Superior temporal gyrus (tissue), 1 donor: ENCODE data around the gene EML6.

ENCODE experiments used
- DNase-seq: peaks from one replicate; pipeline ENCODE4 v3.0.0-alpha.2; 2016; ENCODE audit errors: extremely low spot score

The EML6 gene

DNA sequence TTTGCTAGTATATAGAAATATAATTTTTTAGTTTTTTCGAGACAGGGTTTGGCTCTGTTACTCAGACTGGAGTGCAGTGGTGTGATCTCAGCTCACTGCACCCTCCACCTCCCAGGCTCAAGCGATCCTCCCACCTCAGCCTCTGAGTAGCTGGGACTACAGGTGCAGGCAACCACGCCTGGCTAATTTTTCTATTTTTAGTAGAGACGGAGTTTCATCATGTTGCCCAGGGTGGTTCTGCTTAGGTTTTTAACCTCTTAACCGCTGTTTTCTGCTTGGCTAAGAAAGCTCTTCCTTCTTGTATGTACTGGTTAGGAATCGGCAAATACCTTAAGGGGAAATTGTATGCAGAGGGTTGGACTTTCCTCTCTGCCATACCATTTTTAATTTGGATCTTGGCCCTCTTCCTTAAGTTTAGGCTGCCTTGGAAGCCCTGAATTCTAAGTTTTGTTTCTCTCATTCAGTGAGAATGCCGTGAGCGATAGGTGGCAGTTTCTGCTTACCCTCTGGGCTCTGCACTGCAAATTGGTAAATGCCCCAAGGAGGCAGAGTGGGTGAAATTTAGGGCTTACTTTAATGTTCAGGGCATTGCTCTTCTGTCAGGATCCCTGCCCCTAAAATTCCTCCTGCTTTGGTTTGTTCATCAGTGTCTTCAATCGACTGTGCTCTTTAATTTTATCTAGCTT, 32.3 kb downstream of the EML6 start:
- DNase-seq, result no peak

GRCh38 chr2:54757500-54757899, 34.0 kb downstream of the EML6 start:
- peak; percentile 55 for DNase-seq

- DNase-seq, result no peak
Measured at GRCh38 chr2:54758951-54759350, 35.5 kb downstream of the EML6 start.

DNA sequence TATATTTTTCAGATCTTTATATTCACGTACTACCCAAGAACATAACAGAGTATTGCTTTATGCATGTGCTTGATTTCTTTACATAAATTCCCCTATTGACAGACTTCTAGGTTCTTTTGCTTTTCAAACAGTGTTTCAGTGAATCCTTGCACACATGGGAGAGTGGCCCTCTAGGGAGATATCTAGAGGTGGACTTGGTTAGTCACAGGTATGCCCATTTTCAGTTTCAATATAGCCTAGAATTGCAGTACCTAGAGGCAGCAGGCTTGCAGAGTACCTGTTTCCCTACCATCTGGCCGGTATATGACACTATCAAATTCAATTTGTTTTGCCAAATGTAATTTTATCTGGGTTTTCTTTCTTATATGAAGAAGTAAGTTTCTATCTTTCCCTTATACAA, 36.8 kb downstream of the EML6 start:
- no peak for DNase-seq

GRCh38 chr2:54763636-54764291, 40.3 kb downstream of the EML6 start:
- DNase-seq, result no peak

GRCh38 chr2:54767921-54768320, 44.5 kb downstream of the EML6 start:
- DNase-seq, result no peak

DNA sequence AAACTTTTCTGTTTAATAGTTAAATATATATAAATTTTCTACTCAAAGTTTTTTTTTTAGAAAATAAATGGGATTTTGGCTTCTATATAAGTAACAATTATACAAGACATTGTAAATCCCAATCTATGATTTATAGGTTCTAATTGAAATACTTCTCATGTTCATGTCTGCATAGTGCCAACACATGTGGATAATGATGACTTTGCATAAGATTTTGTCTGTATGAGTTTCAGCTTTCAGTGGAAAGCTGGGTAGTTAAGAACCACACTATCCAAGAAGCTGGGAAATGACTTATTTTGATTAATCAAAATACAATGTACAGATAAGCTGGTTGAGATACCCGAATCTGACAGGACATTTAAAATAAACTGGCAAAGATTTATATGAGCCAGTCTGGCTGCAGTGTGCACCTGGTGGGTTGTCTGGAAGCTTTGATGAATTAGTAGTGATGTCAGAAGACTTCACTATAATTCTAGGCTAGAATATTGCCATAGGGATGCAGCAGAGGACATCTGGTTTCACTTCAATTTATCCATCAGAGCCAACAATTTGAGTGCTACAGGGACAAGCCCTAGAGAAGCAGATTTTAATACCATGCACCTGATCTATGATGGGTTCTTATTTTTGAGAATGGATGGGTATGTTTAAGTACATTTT, 45.4 kb downstream of the EML6 start:
- DNase-seq, result no peak

DNA sequence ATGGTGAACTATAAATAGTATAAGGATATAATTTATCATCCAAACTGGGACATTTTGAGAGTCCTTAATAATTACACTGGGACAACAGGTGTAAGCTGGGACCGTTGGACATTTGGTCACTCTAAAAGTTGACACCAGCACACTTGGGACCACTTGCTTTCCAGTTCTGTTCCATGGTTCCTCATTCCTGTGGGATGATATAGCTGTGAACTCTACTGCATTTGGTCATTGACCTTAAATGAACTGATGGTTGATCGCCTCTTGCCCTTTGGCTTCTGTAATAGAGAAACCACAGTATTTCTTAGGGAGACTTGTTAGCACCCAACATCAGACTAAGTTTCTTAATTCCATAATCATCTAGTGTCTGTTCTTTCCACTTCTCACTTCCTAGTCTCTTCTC, 46.7 kb downstream of the EML6 start:
- no peak for DNase-seq

- no peak for DNase-seq
Measured at GRCh38 chr2:54770676-54771075, 47.2 kb downstream of the EML6 start.

- no peak for DNase-seq
Measured at GRCh38 chr2:54771166-54771885, 47.9 kb downstream of the EML6 start.

- no peak for DNase-seq
Measured at GRCh38 chr2:54772110-54772509, 48.6 kb downstream of the EML6 start.

DNA sequence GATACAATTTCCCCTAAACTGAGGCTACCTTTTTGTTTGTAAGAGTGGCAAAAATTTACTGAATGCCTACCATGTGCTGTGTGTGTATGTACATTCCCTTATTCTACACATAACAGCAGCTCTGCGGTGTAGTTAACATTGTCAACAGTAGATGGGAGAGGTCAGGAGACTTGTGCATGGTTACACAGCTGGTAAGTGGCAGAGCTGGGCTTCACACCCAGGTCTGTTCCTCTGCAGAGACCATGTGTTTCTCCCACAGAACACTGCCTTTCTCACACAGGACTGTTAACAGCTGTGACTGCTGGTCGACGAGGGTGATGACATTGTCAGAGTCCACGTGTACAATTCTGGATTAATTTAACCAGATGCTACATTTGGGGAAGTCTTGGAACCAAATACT, 49.1 kb downstream of the EML6 start:
- DNase-seq, result no peak

DNA sequence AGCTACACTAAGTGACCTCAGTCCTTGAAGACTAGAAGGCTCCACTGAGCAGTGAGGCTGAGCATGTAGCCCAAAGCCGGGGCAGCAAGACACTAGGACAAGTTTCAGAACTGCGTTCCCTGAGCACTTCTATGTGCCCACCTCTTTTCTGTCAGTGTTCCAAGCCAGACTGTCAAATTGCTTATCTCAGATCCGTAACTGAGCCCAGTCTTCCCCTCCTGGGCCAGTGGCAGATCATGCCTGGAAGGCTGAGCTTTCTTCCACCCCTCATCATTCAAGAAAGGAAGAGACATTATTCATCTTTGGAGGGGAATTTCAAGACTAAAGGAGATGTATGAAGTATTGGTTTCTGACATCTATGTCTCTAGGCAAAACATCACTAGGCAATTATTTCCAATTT, 49.8 kb downstream of the EML6 start:
- DNase-seq, result no peak

- DNase-seq, result no peak
Measured at GRCh38 chr2:54773838-54774237, 50.4 kb downstream of the EML6 start.

DNA sequence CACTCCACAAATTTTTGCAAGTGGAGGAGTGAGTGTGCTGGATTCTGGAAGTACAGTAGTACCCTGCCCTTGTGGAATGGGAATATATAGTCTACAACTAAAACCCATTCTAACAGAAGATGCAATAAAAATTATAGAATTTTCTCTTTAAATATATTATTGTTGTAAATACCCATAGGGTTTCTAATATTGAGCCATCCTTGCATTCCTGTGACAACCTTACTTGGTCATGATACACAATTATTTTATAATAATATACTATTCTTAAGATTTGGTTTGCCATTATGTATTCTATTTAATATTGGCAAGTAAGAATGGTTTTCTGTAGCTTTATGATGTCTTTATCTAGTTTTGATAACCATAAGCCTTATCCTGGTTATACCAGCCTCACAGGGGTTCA, 52.2 kb downstream of the EML6 start:
- no peak for DNase-seq

GRCh38 chr2:54776494-54776893, 53.0 kb downstream of the EML6 start:
- DNase-seq, result no peak

GRCh38 chr2:54783349-54783748, 59.9 kb downstream of the EML6 start:
- no peak for DNase-seq

DNA sequence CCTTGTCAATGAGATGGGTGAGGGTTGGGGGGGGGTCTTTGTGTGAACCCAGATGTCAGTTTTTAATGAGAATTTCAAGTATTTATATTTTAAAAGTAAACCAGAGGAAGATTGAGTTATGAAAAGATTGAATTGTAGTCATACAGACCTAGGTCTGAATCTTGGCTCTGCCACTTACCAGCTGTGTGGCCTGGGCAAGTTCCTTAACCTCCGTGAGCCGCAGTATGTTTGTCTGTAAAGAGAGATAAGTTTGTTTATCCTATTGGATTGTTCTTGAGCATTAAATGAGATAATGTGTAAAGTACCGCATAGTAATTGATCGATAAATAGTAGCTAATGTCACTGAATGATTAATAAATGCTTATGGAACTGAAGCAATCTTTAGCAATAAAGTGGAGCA, 63.8 kb downstream of the EML6 start:
- DNase-seq, result no peak

DNA sequence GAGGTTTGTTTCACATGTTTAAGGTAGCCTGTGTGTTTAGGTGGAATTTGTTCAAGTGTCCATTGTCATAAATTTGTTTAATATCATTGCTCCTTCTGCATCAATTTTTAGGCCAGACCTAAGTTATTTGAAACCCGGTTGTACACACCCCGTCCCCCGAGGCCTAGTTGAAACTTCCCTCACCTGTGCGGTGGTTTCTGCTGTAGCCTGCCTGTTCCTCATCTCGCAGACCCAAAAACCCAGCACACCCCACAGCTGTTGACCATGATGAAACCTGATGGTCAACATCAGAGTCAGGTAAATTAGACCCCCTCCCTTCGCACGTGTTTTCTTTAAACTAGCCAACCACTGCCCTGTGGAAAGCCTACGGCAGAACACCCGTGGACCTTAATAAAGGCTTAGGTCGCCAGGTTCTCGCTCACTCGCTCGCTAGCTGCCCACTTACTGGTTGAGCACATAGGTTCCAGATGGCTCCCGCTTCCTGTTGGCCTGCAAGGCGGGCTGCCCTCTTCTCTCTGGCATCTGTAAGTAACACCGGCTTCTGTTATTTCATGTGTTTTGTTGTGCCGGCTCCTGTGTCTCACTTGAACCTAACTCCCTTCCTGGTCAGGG, 64.4 kb downstream of the EML6 start:
- no peak for DNase-seq

DNA sequence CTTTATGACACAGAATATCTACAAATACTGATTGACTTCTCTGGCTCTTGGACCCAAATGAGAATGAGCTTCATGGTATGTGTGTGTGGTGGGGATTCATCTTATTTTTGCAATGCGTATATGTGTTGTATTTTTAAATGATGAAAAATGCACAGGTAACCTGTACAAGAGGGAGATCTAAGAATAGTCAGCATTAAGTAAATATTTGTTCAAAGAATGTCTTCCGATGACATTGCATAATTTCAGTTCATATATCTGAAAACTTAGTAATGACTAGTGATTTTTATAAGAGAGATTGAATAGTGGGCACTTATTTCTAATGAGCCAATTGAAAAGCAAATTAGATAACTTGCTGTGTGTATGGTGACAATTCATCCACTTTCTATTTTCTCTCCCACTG, 66.4 kb downstream of the EML6 start:
- no peak for DNase-seq

DNA sequence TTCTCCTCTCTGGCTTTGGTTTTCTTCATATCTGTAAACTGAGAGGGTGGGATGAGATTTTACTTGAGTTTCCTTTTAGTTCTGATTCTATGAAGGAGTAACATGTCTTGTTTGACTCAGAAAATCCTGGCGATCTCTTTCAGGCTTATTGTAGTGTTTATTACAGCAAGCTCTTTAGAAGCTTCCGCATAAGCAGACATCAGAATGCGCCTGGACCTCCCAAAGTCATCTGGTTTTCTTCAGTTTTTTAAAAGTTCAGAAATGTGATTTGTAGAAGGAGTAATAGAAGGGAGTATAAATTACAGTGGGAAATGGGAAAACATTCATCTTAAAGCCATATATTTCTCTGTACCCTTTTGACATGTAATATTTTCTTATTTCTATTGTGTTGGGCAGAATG, 68.4 kb downstream of the EML6 start:
- no peak for DNase-seq

DNA sequence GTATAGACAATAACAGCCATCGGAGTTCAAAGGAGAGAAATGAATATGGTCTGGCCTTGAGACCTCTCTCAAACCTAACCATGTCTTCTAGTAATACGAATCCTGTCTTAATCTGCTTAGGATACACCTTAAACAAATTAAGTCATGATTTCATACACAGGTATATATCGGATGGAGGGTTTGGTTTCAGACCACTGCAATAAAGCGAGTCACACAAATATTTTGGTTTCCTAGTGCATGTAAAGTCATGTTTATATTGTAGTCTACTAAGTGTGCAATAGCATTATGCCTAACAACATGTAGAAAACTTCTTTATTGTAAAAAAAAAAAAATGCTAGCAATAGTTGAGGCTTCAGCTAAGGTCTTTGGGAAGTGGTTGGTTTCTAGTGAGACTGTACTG, 73.8 kb downstream of the EML6 start:
- DNase-seq, result no peak
